HepG2 (cell line): ENCODE measurements around the gene STMN3. TPM values are rescaled to one million over a fixed set of nuclear protein-coding genes. Genes with fewer than 3 reads are reported as not detected.

ENCODE experiments used
- CAMTA2 ChIP-seq: sonication (generic); formaldehyde crosslinking; IDR thresholded peaks from 2 replicates; pipeline ENCODE4 v1.4.0; 2020; ENCODE audit warnings: mild to moderate bottlenecking, missing genetic modification reagents, borderline replicate concordance
- ERF ChIP-seq: IDR thresholded peaks from 2 replicates; pipeline ENCODE4 v1.6.1; 2018; ENCODE audit warnings: missing biosample characterization, missing genetic modification reagents
- HNRNPK ChIP-seq: fragments of 200-400 bp; formaldehyde crosslinking; IDR thresholded peaks from 2 replicates; pipeline ENCODE4 v1.6.1; 2018; ENCODE audit warnings: low read length, low read depth, moderate library complexity, mild to moderate bottlenecking; ENCODE audit not compliant: poor library complexity, severe bottlenecking
- NFIC ChIP-seq: IDR thresholded peaks from 2 replicates; pipeline ENCODE4 v1.6.1; 2012; ENCODE audit warnings: mild to moderate bottlenecking, low read length, inconsistent platforms
- PHF8 ChIP-seq: sonication (generic); formaldehyde crosslinking; IDR thresholded peaks from 2 replicates; pipeline ENCODE4 v1.5.0; 2020; ENCODE audit warnings: missing genetic modification reagents
- SETDB1 ChIP-seq: sonication (generic); formaldehyde crosslinking; IDR thresholded peaks from 2 replicates; pipeline ENCODE4 v1.5.1; 2020; ENCODE audit warnings: missing genetic modification reagents, mild to moderate bottlenecking, borderline replicate concordance
- SYNCRIP ChIP-seq: fragments of 200-400 bp; formaldehyde crosslinking; IDR thresholded peaks from 2 replicates; pipeline ENCODE4 v1.6.1; 2018; ENCODE audit warnings: mild to moderate bottlenecking, low read depth, low read length; ENCODE audit not compliant: insufficient read depth
- ZNF557 ChIP-seq: sonication (generic); formaldehyde crosslinking; IDR thresholded peaks from 2 replicates; pipeline ENCODE4 v1.4.0; 2020; ENCODE audit warnings: missing genetic modification reagents
- polyA plus RNA-seq, 8 experiments: library from polyadenylated mRNA; depleted of rRNA in 3 of 8; stranded (reverse) in 7 of 8; unstranded in 1 of 8; fragments of >200 nt; fragmentation: Illumina TruSeq in 4 of 8; extraction: Trizol in 4 of 8; gene quantifications; 2 replicates each; pipeline versions ENCODE4 v1.2.1 to v1.2.3, GENCODE V29; 2011 to 2016; ENCODE audit warnings: low read depth in 4 of 8, missing spikeins in 1 of 8, mixed read lengths in 1 of 8; ENCODE audit not compliant: insufficient read depth in 1 of 8
- total RNA-seq, 5 experiments: library from RNA; depleted of rRNA; stranded (reverse); fragments of >200 nt; fragmentation: Illumina TruSeq; extraction: Trizol; gene quantifications; 2 replicates each; pipeline ENCODE4 v1.2.3, GENCODE V29; 2016; ENCODE audit warnings: low read depth in 1 of 5
- TF ChIP-seq, protein P1 (sequence below), 2 experiments: fragments of 450-650 bp in 1 of 2; sonication (generic) in 1 of 2; formaldehyde crosslinking in 1 of 2; IDR thresholded peaks; 2 replicates each; pipeline versions ENCODE4 v1.6.1 to v1.8.0; 2016 to 2022; ENCODE audit warnings: antibody characterized with exemption in 1 of 2, mild to moderate bottlenecking in 1 of 2, missing genetic modification reagents in 1 of 2
- TF ChIP-seq, protein P2 (sequence below): sonication (generic); formaldehyde crosslinking; IDR thresholded peaks from 2 replicates; pipeline ENCODE4 v1.4.0; 2020; ENCODE audit warnings: mild to moderate bottlenecking, missing genetic modification reagents
- TF ChIP-seq, protein P3 (sequence below): sonication (generic); formaldehyde crosslinking; conservative IDR thresholded peaks from 2 replicates; pipeline ENCODE4 v1.4.0; 2020; ENCODE audit warnings: missing genetic modification reagents
- TF ChIP-seq, protein P4 (sequence below): sonication (generic); formaldehyde crosslinking; IDR thresholded peaks from 2 replicates; pipeline ENCODE4 v1.4.0; 2020; ENCODE audit warnings: mild to moderate bottlenecking, low read depth, missing genetic modification reagents

STMN3 gene
- total and polyA plus RNA-seq, 2 of the 13 experiments (the other 11 are each of a cell fraction or from before 2014, with no cell fraction given) = 21.0 to 48.3 TPM

DNA sequence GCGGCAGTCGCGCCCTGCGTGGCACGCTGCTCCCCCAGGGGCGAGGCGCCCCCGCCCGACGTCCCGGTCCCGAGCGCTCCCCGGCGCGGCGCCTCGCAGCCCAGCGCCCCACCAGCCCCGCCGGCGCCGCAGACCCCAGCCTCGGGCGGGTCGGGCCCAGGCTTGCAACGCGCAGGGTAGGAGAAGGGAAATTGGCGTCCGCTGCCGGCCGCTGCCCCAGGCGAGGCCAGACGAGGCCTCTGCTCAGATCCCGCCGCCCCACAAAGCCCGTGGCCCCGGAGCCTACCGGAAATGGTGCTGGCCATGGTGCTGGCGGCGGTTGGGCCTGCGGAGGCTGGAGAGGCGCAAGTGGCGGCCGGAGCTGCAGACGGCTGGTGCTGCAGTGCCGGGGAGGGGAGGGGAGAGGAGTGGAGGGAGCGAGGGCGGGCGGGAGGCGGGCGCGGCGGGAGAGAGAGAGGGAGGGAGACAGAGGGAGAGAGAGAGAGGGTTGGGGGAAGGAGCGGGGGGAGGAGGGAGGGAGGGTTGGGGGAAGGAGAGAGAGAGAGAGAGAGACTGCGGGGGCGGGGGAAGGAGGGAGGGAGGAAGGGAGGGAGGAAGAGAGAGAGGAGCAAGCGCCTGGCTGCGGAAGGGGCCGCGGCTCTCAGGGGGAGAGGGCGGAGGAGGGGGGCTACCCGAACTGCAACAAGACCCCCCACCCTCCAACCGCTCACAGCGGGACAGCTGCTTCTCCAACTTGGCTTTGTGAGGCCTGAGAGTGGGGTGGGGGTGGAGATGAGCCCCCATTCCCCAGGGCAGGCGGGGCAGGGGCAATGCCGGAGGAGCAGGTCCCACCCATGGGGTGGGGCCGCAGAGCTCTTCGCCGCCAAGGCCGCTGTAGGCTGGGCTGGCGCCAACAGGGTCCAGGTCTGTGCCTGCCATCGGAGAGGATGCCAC is at the start of gene STMN3 (continued):
- TF ChIP-seq, protein P1, sequence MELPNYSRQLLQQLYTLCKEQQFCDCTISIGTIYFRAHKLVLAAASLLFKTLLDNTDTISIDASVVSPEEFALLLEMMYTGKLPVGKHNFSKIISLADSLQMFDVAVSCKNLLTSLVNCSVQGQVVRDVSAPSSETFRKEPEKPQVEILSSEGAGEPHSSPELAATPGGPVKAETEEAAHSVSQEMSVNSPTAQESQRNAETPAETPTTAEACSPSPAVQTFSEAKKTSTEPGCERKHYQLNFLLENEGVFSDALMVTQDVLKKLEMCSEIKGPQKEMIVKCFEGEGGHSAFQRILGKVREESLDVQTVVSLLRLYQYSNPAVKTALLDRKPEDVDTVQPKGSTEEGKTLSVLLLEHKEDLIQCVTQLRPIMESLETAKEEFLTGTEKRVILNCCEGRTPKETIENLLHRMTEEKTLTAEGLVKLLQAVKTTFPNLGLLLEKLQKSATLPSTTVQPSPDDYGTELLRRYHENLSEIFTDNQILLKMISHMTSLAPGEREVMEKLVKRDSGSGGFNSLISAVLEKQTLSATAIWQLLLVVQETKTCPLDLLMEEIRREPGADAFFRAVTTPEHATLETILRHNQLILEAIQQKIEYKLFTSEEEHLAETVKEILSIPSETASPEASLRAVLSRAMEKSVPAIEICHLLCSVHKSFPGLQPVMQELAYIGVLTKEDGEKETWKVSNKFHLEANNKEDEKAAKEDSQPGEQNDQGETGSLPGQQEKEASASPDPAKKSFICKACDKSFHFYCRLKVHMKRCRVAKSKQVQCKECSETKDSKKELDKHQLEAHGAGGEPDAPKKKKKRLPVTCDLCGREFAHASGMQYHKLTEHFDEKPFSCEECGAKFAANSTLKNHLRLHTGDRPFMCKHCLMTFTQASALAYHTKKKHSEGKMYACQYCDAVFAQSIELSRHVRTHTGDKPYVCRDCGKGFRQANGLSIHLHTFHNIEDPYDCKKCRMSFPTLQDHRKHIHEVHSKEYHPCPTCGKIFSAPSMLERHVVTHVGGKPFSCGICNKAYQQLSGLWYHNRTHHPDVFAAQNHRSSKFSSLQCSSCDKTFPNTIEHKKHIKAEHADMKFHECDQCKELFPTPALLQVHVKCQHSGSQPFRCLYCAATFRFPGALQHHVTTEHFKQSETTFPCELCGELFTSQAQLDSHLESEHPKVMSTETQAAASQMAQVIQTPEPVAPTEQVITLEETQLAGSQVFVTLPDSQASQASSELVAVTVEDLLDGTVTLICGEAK (IDR thresholded peaks at IDR 0.05) = peak; percentile 19; the same call in 1 of the 2 replicates
- TF ChIP-seq, protein P1 (CRISPR knock-in tag; IDR thresholded peaks at IDR 0.05) = peak; percentile 93
- TF ChIP-seq PHF8 (CRISPR knock-in tag) = peak; percentile 87
- peak; percentile 99 for TF ChIP-seq ZNF557 (CRISPR knock-in tag)
- TF ChIP-seq NFIC = no peak
- peak; percentile 22; the same call in 1 of the 2 replicates for TF ChIP-seq CAMTA2 (CRISPR knock-in tag)
- peak; percentile 98 for TF ChIP-seq ERF (CRISPR knock-in tag)
- no peak; the same call in 1 of the 2 replicates for TF ChIP-seq SETDB1 (CRISPR knock-in tag)
- TF ChIP-seq, protein P2, sequence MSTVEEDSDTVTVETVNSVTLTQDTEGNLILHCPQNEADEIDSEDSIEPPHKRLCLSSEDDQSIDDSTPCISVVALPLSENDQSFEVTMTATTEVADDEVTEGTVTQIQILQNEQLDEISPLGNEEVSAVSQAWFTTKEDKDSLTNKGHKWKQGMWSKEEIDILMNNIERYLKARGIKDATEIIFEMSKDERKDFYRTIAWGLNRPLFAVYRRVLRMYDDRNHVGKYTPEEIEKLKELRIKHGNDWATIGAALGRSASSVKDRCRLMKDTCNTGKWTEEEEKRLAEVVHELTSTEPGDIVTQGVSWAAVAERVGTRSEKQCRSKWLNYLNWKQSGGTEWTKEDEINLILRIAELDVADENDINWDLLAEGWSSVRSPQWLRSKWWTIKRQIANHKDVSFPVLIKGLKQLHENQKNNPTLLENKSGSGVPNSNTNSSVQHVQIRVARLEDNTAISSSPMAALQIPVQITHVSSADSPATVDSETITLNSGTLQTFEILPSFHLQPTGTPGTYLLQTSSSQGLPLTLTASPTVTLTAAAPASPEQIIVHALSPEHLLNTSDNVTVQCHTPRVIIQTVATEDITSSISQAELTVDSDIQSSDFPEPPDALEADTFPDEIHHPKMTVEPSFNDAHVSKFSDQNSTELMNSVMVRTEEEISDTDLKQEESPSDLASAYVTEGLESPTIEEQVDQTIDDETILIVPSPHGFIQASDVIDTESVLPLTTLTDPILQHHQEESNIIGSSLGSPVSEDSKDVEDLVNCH (CRISPR knock-in tag) = peak; percentile 92; the same call in 1 of the 2 replicates
- peak; percentile 99 for TF ChIP-seq HNRNPK
- TF ChIP-seq, protein P3, sequence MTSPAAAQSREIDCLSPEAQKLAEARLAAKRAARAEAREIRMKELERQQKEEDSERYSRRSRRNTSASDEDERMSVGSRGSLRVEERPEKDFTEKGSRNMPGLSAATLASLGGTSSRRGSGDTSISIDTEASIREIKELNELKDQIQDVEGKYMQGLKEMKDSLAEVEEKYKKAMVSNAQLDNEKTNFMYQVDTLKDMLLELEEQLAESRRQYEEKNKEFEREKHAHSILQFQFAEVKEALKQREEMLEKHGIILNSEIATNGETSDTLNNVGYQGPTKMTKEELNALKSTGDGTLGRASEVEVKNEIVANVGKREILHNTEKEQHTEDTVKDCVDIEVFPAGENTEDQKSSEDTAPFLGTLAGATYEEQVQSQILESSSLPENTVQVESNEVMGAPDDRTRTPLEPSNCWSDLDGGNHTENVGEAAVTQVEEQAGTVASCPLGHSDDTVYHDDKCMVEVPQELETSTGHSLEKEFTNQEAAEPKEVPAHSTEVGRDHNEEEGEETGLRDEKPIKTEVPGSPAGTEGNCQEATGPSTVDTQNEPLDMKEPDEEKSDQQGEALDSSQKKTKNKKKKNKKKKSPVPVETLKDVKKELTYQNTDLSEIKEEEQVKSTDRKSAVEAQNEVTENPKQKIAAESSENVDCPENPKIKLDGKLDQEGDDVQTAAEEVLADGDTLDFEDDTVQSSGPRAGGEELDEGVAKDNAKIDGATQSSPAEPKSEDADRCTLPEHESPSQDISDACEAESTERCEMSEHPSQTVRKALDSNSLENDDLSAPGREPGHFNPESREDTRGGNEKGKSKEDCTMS (CRISPR knock-in tag) = peak; percentile 97
- TF ChIP-seq, protein P4, sequence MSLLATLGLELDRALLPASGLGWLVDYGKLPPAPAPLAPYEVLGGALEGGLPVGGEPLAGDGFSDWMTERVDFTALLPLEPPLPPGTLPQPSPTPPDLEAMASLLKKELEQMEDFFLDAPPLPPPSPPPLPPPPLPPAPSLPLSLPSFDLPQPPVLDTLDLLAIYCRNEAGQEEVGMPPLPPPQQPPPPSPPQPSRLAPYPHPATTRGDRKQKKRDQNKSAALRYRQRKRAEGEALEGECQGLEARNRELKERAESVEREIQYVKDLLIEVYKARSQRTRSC (CRISPR knock-in tag) = peak; percentile 96
- TF ChIP-seq SYNCRIP = no peak
